Measurements from ENCODE around the gene CPNE4.

CPNE4 gene

GRCh38 chr3:131484496-131485111, 550.2 kb downstream of the CPNE4 start:
- TF ChIP-seq SIN3A (IDR thresholded peaks at IDR 0.05; ENCODE audit: borderline replicate concordance, insufficient read depth, low read length) (no peak), FOXP2 (optimal IDR thresholded peaks at IDR 0.05; ENCODE audit: borderline replicate concordance, extremely low read depth, extremely low read length, insufficient read depth) (no peak), POLR2AphosphoS5 (IDR thresholded peaks at IDR 0.05; ENCODE audit: low read depth, low read length) (no peak), TAF1 (IDR thresholded peaks at IDR 0.05; ENCODE audit: borderline replicate concordance, insufficient read depth, low read length) (no peak)
- TF ChIP-seq, protein P1, sequence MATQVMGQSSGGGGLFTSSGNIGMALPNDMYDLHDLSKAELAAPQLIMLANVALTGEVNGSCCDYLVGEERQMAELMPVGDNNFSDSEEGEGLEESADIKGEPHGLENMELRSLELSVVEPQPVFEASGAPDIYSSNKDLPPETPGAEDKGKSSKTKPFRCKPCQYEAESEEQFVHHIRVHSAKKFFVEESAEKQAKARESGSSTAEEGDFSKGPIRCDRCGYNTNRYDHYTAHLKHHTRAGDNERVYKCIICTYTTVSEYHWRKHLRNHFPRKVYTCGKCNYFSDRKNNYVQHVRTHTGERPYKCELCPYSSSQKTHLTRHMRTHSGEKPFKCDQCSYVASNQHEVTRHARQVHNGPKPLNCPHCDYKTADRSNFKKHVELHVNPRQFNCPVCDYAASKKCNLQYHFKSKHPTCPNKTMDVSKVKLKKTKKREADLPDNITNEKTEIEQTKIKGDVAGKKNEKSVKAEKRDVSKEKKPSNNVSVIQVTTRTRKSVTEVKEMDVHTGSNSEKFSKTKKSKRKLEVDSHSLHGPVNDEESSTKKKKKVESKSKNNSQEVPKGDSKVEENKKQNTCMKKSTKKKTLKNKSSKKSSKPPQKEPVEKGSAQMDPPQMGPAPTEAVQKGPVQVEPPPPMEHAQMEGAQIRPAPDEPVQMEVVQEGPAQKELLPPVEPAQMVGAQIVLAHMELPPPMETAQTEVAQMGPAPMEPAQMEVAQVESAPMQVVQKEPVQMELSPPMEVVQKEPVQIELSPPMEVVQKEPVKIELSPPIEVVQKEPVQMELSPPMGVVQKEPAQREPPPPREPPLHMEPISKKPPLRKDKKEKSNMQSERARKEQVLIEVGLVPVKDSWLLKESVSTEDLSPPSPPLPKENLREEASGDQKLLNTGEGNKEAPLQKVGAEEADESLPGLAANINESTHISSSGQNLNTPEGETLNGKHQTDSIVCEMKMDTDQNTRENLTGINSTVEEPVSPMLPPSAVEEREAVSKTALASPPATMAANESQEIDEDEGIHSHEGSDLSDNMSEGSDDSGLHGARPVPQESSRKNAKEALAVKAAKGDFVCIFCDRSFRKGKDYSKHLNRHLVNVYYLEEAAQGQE (IDR thresholded peaks at IDR 0.05; ENCODE audit: insufficient read depth in 1 of 2, low read depth in 2 of 2, low read length in 2 of 2): no peak
